ENCODE data around the gene GMPS. TPM values are rescaled to one million over a fixed set of nuclear protein-coding genes. Genes with fewer than 3 reads are reported as not detected.

Gene GMPS
- total RNA-seq, 1 donor from 2014 or later = 29.2 TPM

DNA sequence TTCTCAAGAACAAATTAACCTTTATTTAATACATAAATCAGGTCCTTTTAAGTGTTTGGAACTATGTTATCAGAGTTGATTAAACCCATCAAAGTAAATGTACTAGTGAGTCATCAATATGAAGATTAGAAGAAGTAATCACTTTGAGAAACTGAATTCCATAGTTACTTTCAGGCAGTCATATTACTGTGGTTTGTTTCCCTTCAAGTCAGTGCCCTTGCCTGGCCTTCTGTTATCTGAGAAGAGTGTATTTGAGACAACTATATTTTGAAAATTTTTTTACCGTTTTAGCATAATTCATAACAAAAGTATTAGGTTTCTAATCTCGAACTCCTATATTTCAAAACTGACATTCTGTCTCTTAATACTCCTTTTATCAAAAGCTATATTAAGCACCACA is 73.6 kb downstream of the GMPS start:
- H3K27ac ChIP-seq = no peak overlapping the region
- intact Hi-C loops (cut with DNase I) = no loop called here
- TF ChIP-seq, protein P1, sequence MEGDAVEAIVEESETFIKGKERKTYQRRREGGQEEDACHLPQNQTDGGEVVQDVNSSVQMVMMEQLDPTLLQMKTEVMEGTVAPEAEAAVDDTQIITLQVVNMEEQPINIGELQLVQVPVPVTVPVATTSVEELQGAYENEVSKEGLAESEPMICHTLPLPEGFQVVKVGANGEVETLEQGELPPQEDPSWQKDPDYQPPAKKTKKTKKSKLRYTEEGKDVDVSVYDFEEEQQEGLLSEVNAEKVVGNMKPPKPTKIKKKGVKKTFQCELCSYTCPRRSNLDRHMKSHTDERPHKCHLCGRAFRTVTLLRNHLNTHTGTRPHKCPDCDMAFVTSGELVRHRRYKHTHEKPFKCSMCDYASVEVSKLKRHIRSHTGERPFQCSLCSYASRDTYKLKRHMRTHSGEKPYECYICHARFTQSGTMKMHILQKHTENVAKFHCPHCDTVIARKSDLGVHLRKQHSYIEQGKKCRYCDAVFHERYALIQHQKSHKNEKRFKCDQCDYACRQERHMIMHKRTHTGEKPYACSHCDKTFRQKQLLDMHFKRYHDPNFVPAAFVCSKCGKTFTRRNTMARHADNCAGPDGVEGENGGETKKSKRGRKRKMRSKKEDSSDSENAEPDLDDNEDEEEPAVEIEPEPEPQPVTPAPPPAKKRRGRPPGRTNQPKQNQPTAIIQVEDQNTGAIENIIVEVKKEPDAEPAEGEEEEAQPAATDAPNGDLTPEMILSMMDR (IDR thresholded peaks at IDR 0.05) = no peak

DNA sequence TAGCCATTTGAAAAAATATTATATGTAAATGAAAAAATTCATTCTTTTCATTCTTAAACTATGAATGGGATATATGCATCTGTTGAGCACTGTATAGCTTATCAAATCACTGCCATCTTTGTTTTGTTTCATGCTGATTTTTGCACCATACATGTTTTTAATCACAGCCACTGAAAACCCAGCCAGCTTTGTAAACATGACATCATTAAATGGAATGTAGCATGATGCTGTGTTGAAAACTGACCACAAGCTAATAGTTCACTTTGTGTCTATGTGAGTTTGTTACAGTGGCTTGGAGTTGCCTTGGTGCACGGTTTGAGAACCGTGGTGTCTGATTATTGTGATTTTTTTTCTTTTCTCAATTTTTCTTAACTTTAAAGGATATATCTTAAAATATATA is 75.7 kb downstream of the GMPS start:
- peaks cover 4% of the 10 kb centered on the region for H3K4me1 ChIP-seq
- H3K36me3 ChIP-seq = no peaks in the 10 kb centered on the region
- no peaks in the 10 kb centered on the region for H3K27me3 ChIP-seq
- no peak overlapping the region for H3K27ac ChIP-seq
- intact Hi-C loops (cut with DNase I) = no loop called here
- H3K9me3 ChIP-seq = no peaks in the 10 kb centered on the region
- H3K4me3 ChIP-seq = no peak overlapping the region
- no peak for DNase-seq (ENCODE audit: extremely low spot score in 2 of 2)
- TF ChIP-seq POLR2A (IDR thresholded peaks at IDR 0.05) (no peak), POLR2AphosphoS5 (IDR thresholded peaks at IDR 0.05; ENCODE audit: insufficient read depth in 1 of 2, low read depth in 1 of 2) (no peak)
- TF ChIP-seq, protein P1 (IDR thresholded peaks at IDR 0.05) = no peak

More for the DNA sequence above, 73.6 kb downstream of the GMPS start:
- Histone ChIP-seq H3K4me3 (no peak overlapping the region), H3K4me1 (peaks cover 4% of the 10 kb centered on the region), H3K36me3 (peaks cover 0 to 3% of the 10 kb centered on the region in 2 donors), H3K27me3 (no peaks in the 10 kb centered on the region), H3K9me3 (no peaks in the 10 kb centered on the region)
- no peak for DNase-seq (ENCODE audit: extremely low spot score in 2 of 2)

DNA sequence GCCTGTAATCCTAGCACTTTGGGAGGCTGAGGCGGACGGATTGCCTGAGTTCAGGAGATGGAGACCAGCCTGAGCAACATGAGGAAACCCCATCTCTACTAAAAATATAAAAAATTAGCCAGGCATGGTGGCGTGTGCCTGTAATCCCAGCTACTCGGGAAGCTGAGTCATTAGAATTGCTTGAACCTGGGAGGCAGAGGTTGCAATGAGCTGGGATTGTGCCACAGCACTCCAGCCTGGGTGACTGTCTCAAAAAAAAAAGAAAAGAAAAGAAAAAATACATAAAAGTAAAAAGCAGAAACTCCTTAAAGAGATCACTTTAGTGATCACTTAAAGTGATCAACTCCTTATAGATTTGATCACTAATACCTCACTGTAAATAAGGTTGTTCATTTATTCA is 78.0 kb downstream of the GMPS start:
- DNase-seq (ENCODE audit: extremely low spot score in 2 of 2) = no peak
- Histone ChIP-seq H3K27me3 (no peaks in the 10 kb centered on the region), H3K36me3 (no peaks in the 10 kb centered on the region), H3K9me3 (no peaks in the 10 kb centered on the region), H3K4me3 (no peak overlapping the region), H3K27ac (no peak overlapping the region), H3K4me1 (peaks cover 4% of the 10 kb centered on the region)
- no peak for TF ChIP-seq POLR2A (IDR thresholded peaks at IDR 0.05)
- TF ChIP-seq, protein P1 (IDR thresholded peaks at IDR 0.05) = no peak
- TF ChIP-seq POLR2AphosphoS5 (IDR thresholded peaks at IDR 0.05; ENCODE audit: insufficient read depth in 1 of 2, low read depth in 1 of 2) = no peak
- intact Hi-C loops (cut with DNase I) = no loop called here

DNA sequence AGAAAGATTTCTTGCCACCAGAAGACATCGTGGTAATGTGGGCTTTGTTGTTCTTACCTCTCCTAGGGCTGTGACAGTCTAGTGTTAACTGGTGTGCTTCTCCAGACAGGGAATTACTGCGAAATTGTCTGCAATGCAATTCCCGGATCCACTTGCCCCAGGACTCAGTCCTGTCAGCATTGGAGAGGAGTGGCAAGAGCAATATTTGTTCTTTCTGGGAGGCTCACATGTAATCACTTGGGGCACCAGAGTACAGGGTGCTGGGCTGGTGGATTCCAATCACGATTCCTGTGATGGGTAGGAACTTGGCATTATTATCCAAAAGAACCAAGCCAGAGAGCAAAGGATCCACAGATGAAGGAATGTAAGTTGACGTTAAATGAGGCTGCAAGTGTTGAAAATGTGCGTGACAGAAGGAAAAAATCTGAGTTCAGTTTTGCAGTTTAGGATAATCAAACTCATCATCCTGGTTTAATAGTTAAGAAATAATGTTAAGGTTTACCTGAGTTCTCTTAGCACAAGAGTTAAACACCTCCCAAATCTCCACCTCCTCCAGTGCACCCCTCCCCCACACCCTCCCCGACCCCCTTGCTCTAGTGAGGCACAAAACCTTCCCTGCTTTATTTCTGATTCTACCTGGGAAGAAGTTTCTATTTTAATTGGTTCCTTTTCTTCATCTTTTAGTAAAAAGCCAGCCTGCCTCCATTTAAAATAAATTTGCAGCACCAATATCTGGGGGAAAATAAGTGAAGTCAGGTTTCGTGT is 79.2 kb downstream of the GMPS start:
- no peak for TF ChIP-seq POLR2A (IDR thresholded peaks at IDR 0.05)
- no peak for TF ChIP-seq POLR2AphosphoS5 (IDR thresholded peaks at IDR 0.05; ENCODE audit: insufficient read depth in 1 of 2, low read depth in 1 of 2)
- TF ChIP-seq, protein P1 (IDR thresholded peaks at IDR 0.05) = no peak
- no peak for DNase-seq (ENCODE audit: extremely low spot score in 2 of 2)
- no peaks in the 10 kb centered on the region for H3K36me3 ChIP-seq
- peaks cover 4% of the 10 kb centered on the region for H3K4me1 ChIP-seq
- H3K9me3 ChIP-seq = no peaks in the 10 kb centered on the region
- intact Hi-C loops (cut with DNase I) = no loop called here
- no peak overlapping the region for H3K27ac ChIP-seq
- H3K4me3 ChIP-seq = no peak overlapping the region
- no peaks in the 10 kb centered on the region for H3K27me3 ChIP-seq
